ENCODE results near the gene LSR.

DNA sequence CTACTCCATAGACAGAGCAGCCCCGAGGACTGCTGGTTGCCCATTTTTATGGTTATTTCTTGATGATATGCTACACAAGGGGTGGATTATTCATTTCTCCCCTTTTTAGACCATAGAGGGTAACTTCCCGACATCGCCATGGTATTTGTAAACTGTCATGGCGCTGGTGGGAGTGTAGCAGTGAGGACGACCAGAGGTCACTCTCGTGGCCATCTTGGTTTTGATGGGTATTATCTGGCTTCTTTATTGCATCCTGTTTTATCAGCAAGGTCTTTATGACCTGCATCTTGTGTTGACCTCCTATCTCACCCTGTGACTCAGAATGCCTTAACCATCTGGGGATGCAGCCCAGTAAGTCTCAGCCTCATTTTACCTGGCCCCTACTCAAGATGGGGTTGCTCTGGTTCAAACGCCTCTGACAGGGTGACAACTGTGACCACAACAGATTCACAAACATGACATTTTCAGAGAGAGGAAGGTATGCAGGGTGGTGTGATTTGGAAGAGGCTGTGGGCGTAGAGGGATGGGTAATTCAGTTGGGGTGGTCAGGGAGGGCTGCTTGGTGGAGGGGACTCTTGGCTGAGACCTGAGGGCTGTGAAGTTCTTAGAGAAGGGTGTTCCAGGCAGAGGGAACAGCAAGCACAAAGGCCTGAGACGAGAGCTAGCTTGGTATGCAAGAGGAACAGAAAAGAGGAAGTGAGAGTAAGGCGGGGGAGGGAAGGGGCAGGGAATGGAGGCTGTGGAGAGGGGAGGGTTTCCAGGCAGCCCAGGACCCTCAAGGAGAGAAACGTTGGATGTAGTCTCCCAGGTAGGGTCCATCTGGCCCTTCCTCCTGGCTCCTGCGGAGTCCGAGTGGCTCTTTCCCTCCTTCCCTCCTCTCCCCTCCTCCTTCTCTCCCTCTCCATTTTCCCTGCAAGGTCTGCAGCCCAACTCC, 43.7 kb upstream of the LSR start:
- TF ChIP-seq, protein P1, sequence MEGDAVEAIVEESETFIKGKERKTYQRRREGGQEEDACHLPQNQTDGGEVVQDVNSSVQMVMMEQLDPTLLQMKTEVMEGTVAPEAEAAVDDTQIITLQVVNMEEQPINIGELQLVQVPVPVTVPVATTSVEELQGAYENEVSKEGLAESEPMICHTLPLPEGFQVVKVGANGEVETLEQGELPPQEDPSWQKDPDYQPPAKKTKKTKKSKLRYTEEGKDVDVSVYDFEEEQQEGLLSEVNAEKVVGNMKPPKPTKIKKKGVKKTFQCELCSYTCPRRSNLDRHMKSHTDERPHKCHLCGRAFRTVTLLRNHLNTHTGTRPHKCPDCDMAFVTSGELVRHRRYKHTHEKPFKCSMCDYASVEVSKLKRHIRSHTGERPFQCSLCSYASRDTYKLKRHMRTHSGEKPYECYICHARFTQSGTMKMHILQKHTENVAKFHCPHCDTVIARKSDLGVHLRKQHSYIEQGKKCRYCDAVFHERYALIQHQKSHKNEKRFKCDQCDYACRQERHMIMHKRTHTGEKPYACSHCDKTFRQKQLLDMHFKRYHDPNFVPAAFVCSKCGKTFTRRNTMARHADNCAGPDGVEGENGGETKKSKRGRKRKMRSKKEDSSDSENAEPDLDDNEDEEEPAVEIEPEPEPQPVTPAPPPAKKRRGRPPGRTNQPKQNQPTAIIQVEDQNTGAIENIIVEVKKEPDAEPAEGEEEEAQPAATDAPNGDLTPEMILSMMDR (IDR thresholded peaks at IDR 0.05), result no peak
- TF ChIP-seq POLR2AphosphoS5 (IDR thresholded peaks at IDR 0.05), result no peak

Measured in suprapubic skin (tissue), 3 donors.